IPS DF 19.7 (cell line): Measurements from ENCODE around the gene THTPA.

Source experiments
- DNase-seq: peaks from one replicate; pipeline ENCODE4 v3.0.0-alpha.2; 2013; ENCODE audit warnings: low read depth, low spot score

The THTPA gene

DNA sequence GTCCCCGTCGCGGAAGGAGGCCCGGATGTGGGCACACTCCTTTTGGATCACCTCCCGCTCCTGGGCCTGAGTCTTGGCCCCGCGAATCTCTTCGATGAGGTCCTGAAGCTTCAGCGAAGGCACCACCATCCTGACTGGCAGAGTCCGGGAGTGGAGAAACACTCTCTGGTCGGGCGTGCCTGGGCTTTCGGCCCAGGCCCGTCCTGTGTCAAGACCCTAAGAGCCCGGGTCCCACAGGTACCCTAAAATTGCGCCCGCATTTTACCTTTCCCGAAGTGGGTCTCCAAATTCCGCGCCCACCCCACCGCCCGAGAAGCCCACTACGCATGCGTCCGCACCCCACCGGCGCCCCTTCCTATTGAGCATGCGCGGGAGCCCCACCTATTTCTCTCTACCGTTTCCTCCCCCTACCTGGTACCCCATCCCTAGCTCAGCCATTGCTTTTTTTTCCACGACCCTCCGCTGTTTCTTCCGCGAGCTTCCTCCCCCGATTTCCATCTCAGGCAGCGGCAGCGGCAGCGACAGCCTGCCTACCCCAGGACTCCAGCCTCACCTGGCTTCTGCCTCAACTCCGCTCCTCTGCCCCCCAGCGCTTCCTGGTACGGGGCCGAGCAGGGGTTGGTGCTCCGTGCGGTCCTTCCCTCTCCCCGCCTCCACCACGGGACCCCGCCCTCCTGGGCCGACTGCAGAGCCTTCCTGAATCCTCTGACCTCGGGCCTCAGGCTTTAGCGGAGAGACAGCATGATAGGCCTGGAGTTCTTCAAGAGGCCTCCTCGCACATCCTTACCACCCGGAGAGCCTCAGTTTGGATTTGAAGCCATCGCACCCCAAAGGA, 11.3 kb downstream of the THTPA start, which contains the start of gene AP1G2:
Gene AP1G2, minus strand, starts transcription at position 606 of the 835 bp plus-strand sequence. Its CDS starts 477 bp downstream, at position 129.
- no peak for DNase-seq

- DNase-seq: no peak
These were observed 12.0 kb downstream of the THTPA start for GRCh38 chr14:23568021-23568599.

DNA sequence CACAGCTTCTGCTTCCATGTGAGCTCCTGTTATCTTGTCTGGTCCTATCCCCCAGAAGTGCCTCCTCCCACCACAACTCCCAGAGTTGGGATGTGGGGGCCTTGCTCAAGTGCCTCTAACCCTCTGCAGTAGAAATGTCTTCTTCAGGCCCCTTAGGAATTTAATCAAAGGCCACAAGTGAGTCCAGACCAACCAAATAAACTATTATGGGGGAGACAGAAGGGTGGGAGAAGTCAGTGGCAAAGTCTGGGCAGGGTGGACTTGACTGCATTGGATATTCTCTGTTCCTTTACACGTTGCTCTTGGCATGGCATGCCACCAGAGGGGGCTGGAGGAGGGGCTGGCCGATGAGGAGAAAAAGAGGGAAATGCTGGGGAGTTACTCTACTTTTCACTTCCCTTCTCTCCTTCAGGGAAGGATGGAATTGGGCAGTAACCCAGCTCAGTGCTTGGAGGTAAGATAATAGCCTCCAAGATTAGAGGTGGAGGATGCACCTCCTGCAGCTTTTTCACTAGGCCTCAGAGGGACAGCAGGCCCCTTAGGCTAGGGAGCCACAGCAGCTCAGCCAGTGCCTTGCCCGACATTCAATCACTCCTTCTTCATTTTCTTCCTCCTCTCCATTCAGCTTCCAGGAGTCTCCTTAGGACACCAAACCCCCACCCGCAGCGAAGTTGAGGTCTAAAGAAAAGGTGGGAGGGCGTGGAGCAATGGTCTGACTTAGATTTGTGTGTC, 12.7 kb downstream of the THTPA start:
- DNase-seq: no peak

DNA sequence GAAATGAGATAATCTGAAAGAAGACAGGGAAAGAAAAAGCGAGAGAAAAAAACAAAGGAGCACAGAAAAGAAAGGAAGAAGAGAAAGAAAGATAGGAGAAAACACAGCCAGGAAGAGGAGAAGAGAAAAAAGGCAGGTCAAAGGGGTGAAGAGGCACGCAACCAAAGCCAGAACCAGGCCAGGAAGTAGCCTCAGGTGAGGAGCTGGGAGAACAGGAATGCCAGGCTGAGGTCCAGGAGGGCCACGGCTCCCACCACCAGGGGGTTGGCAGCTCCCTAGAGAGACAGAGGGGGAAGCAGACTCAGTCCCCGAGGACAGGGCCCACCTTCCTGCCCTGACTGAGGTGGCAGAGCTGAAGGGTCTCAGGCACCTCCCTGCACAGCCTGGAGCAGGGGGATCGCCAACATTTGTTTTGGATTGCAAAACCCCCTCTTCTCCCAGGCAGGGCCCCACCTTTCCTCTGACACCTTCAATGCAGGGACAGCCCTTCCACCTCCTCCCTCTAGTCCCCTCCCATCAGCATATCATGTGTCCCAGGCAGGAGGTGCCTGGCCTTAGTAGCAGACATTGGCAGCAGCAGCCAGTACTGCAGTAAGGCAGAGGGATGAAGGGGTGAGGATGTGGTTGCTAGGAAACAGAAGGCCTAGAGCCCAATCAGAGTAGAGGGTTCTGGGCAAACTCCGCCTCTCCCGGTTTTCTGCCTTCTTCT, 13.5 kb downstream of the THTPA start:
- DNase-seq: no peak

GRCh38 chr14:23570806-23571483, 14.9 kb downstream of the THTPA start:
- DNase-seq: no peak

DNA sequence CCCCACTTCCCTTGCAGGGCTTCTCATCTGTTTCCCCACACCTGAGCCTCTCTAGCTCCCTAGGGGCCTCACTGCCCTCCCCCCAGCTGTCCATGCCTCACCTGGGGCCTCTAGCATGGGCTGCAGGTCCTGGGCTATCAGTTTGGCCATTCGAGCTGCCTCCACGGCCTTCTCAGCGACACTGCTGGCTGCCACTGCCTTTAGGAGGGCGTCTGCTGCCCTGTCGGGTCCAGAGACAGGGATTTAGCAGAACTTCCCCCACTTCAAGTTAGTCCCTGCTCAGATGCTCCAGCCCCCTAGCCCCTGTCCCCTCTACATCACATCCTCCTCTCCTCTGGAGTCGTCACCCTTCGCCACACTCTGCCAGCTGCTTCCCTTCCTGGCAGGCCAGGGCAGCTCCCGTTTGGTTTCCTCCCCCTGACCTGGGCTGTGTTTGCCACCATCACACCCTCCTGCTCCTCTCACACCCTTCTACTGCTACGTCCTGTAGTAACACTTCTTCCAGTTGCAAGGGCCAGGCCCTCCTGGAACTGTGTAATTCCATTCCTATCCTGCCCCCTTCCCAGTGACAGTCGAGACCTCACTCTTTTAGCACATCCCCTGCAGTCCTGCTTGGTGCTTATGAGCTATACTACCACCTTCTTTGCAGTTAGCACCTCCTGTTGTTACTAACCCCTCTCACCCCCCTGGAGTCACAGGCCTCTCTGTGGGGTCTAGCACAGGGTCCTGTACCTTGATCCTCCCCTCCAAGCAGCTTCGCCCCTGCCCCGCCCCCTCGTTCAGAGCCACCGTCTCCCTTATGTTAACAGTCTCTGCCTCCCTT, 15.8 kb downstream of the THTPA start:
- DNase-seq: no peak

DNA sequence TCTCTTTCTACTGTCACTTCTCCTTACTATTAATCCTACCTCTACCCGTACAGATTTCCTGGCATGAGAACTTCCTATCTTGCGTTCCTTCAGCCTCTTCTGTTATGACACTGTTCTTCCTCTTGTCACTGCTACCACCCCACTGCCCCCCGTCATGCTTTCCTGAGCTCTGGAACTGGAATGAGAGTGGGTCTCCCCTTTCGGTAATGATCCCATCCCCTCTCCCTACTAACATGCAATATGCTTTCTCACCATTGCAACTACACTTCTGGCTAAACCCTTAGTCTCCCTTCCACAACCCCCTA, 16.4 kb downstream of the THTPA start:
- no peak for DNase-seq

GRCh38 chr14:23572836-23573235, 16.8 kb downstream of the THTPA start:
- no peak for DNase-seq

GRCh38 chr14:23573384-23574015, 17.4 kb downstream of the THTPA start:
- no peak for DNase-seq

GRCh38 chr14:23577004-23577681, 21.1 kb downstream of the THTPA start:
- DNase-seq: no peak

GRCh38 chr14:23577710-23578392, 21.8 kb downstream of the THTPA start:
- no peak for DNase-seq

GRCh38 chr14:23578560-23579310, 22.7 kb downstream of the THTPA start, which contains the start of gene JPH4:
TSS of gene JPH4 (minus strand) at chr14:23578790. CDS start at chr14:23577453, 1,337 bp downstream.
- no peak for DNase-seq

DNA sequence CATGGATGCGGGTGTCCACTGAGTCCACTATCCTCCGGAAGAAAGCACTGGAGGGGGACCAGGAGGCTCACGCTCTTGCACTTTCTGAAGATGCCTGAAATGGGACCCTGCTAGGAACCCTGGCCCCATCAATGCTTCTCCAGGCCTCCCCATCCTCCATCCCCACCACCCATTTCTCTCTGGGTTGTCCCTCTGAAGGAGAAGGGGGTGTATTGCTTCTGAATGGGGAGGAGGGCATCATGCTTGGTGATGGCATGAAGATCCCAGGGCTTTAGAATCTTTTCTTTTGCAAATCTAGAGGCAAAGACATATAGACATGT, 23.2 kb downstream of the THTPA start:
- DNase-seq: no peak

GRCh38 chr14:23579739-23580138, 23.7 kb downstream of the THTPA start:
- DNase-seq: no peak

- no peak for DNase-seq
These were observed 24.3 kb downstream of the THTPA start for GRCh38 chr14:23580152-23580926.

DNA sequence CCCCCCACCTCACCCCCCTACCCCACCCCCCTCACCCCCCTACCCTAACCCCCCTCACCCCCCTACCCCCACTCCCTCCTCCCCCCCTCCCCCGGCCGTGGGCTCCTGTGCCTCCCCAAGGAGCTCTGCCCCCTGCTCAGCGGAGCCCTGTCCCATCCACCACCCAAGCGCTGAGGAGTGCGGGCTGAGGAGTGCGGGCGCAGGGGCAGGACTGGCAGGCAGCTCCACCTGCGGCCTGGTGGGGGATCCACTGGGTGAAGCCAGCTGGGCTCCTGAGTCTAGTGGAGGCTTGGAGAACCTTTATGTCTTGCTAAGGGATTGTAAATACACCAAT, 24.8 kb downstream of the THTPA start:
- no peak for DNase-seq

DNA sequence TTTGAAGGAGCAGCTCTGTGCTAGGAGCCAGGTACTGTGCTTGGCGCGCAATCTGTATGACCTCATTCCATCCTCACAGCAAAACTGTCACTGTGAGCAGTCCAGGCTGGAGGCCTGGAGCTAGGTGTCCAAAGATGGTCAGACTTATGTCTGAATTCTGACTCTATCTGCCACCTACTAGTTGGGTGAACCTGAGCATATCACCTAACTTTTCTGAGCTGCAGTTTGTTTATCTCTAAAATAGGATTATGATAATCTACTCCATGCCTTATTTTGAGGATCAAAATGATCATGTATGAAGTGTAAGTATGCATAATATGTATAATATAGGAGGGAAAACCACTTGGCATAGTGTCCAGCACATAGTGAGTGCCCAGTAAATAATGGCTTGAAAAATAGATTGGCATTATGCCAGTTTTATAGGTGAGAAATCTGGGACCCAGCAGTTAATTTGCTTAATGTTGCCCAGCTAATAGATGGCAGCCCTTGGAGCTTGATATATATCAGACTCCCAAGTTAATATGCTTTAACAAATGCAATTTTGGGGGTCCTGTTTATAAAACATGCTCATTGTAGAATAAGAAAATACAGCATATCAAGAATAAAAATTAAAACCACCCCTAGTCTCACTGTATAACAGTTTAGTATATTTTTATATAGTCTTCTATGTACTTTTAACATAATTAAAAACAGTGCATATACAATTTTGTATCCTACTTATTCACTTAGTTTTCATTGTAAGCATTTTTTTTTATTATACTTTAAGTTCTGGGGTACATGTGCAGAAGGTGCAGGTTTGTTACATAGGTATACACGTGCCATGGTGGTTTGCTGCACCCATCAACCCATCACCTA, 27.1 kb downstream of the THTPA start:
- no peak for DNase-seq
